Right renal cortex interstitium (tissue), 3 donors: ENCODE results near the gene SH3GLB1. TPM values are rescaled to one million over a fixed set of nuclear protein-coding genes. Genes with fewer than 3 reads are reported as not detected.

Experiments used
- DNase-seq, 3 donors: peaks; one replicate each; pipeline ENCODE4 v3.0.0-alpha.2; 2013; ENCODE audit warnings: low read depth in 3 of 3, low spot score in 2 of 3
- polyA plus RNA-seq, 3 donors: library from polyadenylated mRNA; unstranded; fragments of 120-200 nt; gene quantifications; one replicate each; pipeline ENCODE4 v1.2.1, GENCODE V29; 2013; ENCODE audit not compliant: insufficient read length in 3 of 3

Gene SH3GLB1
- polyA plus RNA-seq, 3 donors = 80.5 to 87.5 (median 86.2) TPM

GRCh38 chr1:86731416-86731815, 27.0 kb downstream of the SH3GLB1 start:
- no peak for DNase-seq

GRCh38 chr1:86733340-86733739, 29.0 kb downstream of the SH3GLB1 start:
- DNase-seq = no peak

GRCh38 chr1:86739648-86740509, 35.5 kb downstream of the SH3GLB1 start:
- DNase-seq = no peak

GRCh38 chr1:86741947-86742572, 37.7 kb downstream of the SH3GLB1 start:
- no peak for DNase-seq

- DNase-seq = no peak
Observed at GRCh38 chr1:86747304-86747703, 42.9 kb downstream of the SH3GLB1 start.

GRCh38 chr1:86748622-86749373, 44.4 kb downstream of the SH3GLB1 start:
- DNase-seq = no peak

GRCh38 chr1:86750076-86750475, 45.7 kb downstream of the SH3GLB1 start:
- no peak for DNase-seq

- DNase-seq = no peak
Observed at GRCh38 chr1:86750530-86750929, 46.2 kb downstream of the SH3GLB1 start.

- no peak for DNase-seq
Observed at GRCh38 chr1:86751923-86752322, 47.5 kb downstream of the SH3GLB1 start.

- DNase-seq = no peak
Observed at GRCh38 chr1:86753700-86754099, 49.3 kb downstream of the SH3GLB1 start.

GRCh38 chr1:86754265-86754974, 50.0 kb downstream of the SH3GLB1 start:
- DNase-seq = no peak

GRCh38 chr1:86756062-86756406, 51.7 kb downstream of the SH3GLB1 start:
- DNase-seq = no peak

GRCh38 chr1:86757272-86757984, 53.1 kb downstream of the SH3GLB1 start:
- no peak for DNase-seq

GRCh38 chr1:86758570-86758969, 54.2 kb downstream of the SH3GLB1 start:
- no peak for DNase-seq

- DNase-seq = no peak
Observed at GRCh38 chr1:86760199-86760598, 55.8 kb downstream of the SH3GLB1 start.

GRCh38 chr1:86762336-86762735, 58.0 kb downstream of the SH3GLB1 start:
- no peak for DNase-seq

GRCh38 chr1:86764523-86764922, 60.1 kb downstream of the SH3GLB1 start:
- no peak for DNase-seq

- no peak for DNase-seq
Observed at GRCh38 chr1:86765073-86765472, 60.7 kb downstream of the SH3GLB1 start.

- DNase-seq = no peak
Observed at GRCh38 chr1:86765674-86766073, 61.3 kb downstream of the SH3GLB1 start.

GRCh38 chr1:86768554-86768953, 64.2 kb downstream of the SH3GLB1 start:
- DNase-seq = no peak
